Esophagus muscularis mucosa (tissue), 3 donors: Measurements from ENCODE around the gene FGF14.

Source experiments
- EP300 ChIP-seq: sonication (generic); formaldehyde crosslinking; IDR thresholded peaks from one replicate; pipeline ENCODE4 v1.6.1; 2017; ENCODE audit warnings: antibody characterized with exemption
- POLR2A ChIP-seq: fragments of 450-650 bp; IDR thresholded peaks from one replicate; pipeline ENCODE4 v1.6.1; 2017; ENCODE audit warnings: antibody characterized with exemption, moderate library complexity, mild to moderate bottlenecking, low read depth
- POLR2AphosphoS5 ChIP-seq, 2 donors: sonication (generic); formaldehyde crosslinking; IDR thresholded peaks; one replicate each; pipeline ENCODE4 v1.6.1; 2017; ENCODE audit warnings: antibody characterized with exemption in 2 of 2

DNA sequence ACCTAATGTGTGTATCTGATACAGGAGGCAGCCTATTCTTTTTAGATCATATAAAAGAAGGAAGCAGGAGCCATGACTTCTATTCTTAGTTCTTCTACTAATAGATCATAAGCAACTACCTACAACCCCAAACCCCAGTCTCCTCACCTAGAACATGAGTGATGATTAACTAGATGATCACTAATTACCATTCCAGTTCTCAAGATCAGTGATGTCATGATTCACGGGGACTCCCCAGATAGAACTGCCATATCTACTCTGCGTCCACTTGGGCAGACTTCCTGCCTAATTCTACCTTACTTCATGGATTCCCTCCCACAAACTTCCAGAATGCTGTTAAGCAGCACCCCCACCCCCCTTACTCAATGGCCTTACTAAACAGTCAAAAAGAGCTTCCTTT, 380.1 kb downstream of the FGF14 start:
- TF ChIP-seq POLR2A (no peak), POLR2AphosphoS5 (IDR thresholded peaks at IDR 0.05) (no peak), EP300 (no peak)
